Type B pancreatic cell (in vitro differentiated cells): ENCODE data around the gene NUBPL. TPM values are rescaled to one million over a fixed set of nuclear protein-coding genes. Genes with fewer than 3 reads are reported as not detected.
A peak's percentile ranks its signal among the peaks of the same experiment; 100 is the strongest.
"Not testable (repeated sequence)": the region's sequence is repeated elsewhere in the genome, so short reads cannot be mapped to it uniquely, and the experiment has no call there.

Source experiments
- DNase-seq: peaks from one replicate; pipeline ENCODE4 v3.0.0; 2021; ENCODE audit warnings: mixed read lengths; ENCODE audit not compliant: unreplicated experiment; ENCODE audit errors: extremely low spot score
- H3K27ac Mint-ChIP-seq: 2 replicates; pipeline ENCODE4 v1.8.0; 2021; ENCODE audit warnings: mild to moderate bottlenecking, mixed read lengths
- H3K27me3 Mint-ChIP-seq: 2 replicates; pipeline ENCODE4 v1.8.0; 2021; ENCODE audit warnings: mixed read lengths
- H3K36me3 Mint-ChIP-seq: 2 replicates; pipeline ENCODE4 v1.8.0; 2021; ENCODE audit warnings: mixed read lengths
- H3K4me1 Mint-ChIP-seq: one replicate; pipeline ENCODE4 v1.8.0; 2021; ENCODE audit warnings: mixed read lengths; ENCODE audit not compliant: unreplicated experiment
- H3K4me3 Mint-ChIP-seq: 2 replicates; pipeline ENCODE4 v1.8.0; 2021; ENCODE audit warnings: mild to moderate bottlenecking, mixed read lengths
- H3K9me3 Mint-ChIP-seq: 2 replicates; pipeline ENCODE4 v1.8.0; 2021; ENCODE audit warnings: mixed read lengths
- total RNA-seq: library from RNA; stranded (reverse); gene quantifications from 2 replicates; pipeline ENCODE4 v1.2.1, GENCODE V29; 2021; ENCODE audit warnings: low replicate concordance
- TF ChIP-seq, protein P1 (sequence below): fragments of 200-600 bp; sonication (generic); conservative IDR thresholded peaks from 2 replicates; pipeline ENCODE4 v1.5.0; 2021; ENCODE audit warnings: antibody characterized with exemption, mild to moderate bottlenecking

Gene NUBPL
- total RNA-seq, 1 donor from 2014 or later, result 16.5 TPM

DNA sequence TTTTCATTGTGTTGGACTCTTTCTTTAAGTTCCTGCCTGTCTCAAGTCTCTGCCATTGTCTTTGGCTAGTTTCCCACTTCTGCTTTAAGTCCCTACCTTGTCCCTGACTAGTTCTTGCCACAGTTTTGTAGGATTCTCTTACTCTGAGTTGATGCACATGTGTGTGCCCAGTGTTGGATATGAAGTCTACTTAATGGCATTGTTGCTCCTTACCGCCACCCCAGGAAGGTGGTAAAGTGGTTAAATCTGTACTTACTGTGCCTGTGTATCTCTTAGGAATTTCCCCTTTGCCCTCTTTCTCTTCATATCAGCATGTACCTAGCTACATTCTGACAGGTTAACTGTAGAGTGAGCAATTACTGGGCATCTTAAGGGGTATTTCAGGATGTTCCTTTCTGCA, 227.1 kb downstream of the NUBPL start:
- no peak for DNase-seq
- TF ChIP-seq, protein P1, sequence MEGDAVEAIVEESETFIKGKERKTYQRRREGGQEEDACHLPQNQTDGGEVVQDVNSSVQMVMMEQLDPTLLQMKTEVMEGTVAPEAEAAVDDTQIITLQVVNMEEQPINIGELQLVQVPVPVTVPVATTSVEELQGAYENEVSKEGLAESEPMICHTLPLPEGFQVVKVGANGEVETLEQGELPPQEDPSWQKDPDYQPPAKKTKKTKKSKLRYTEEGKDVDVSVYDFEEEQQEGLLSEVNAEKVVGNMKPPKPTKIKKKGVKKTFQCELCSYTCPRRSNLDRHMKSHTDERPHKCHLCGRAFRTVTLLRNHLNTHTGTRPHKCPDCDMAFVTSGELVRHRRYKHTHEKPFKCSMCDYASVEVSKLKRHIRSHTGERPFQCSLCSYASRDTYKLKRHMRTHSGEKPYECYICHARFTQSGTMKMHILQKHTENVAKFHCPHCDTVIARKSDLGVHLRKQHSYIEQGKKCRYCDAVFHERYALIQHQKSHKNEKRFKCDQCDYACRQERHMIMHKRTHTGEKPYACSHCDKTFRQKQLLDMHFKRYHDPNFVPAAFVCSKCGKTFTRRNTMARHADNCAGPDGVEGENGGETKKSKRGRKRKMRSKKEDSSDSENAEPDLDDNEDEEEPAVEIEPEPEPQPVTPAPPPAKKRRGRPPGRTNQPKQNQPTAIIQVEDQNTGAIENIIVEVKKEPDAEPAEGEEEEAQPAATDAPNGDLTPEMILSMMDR, result no peak
- Mint-ChIP-seq H3K4me3 (no peak overlapping the region), H3K4me1 (no peaks in the 10 kb centered on the region), H3K27ac (no peak overlapping the region), H3K27me3 (no peaks in the 10 kb centered on the region), H3K36me3 (no peaks in the 10 kb centered on the region), H3K9me3 (no peaks in the 10 kb centered on the region)

DNA sequence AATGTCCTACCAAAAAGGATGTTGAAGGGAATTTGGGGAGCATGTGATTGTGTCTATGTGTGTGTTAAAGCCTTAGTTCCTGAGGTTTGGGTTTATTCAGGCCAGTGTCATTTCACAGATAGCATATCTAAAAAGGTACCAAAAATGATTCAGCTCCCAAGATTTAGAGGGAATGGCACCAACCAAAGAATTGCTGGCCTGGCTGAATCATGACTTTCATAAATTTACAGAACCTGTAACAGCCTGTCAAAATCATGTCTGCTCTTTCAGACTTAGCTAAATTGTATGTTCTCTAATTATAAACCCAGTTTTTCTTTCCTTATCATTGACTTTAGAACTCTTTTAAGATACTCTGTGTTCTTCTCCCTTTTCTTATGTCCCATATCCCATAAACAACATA, 231.5 kb downstream of the NUBPL start:
- no peaks in the 10 kb centered on the region for H3K9me3 Mint-ChIP-seq
- DNase-seq, result no peak
- no peak overlapping the region for H3K4me3 Mint-ChIP-seq
- H3K36me3 Mint-ChIP-seq, result no peaks in the 10 kb centered on the region
- no peak overlapping the region for H3K27ac Mint-ChIP-seq
- H3K27me3 Mint-ChIP-seq, result no peaks in the 10 kb centered on the region
- H3K4me1 Mint-ChIP-seq, result no peaks in the 10 kb centered on the region
- TF ChIP-seq, protein P1, result no peak

DNA sequence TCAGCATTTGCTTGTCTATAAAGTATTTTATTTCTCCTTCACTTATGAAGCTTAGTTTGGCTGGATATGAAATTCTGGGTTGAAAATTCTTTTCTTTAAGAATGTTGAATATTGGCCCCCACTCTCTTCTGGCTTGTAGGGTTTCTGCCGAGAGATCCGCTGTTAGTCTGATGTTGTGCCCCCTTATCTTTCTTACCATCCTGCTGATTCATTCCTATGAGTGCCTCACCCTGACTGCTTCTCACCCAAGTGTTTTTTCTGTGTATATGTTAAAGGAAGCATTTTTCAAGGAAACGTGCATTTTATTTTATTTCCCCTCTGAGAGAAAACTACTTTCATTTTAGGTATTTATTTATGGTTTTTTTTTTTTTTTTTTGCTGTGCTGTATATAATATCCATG, 236.7 kb downstream of the NUBPL start:
- not testable (repeated sequence) for H3K4me3 Mint-ChIP-seq, H3K36me3 Mint-ChIP-seq, H3K27ac Mint-ChIP-seq, H3K4me1 Mint-ChIP-seq, H3K27me3 Mint-ChIP-seq, DNase-seq, H3K9me3 Mint-ChIP-seq

DNA sequence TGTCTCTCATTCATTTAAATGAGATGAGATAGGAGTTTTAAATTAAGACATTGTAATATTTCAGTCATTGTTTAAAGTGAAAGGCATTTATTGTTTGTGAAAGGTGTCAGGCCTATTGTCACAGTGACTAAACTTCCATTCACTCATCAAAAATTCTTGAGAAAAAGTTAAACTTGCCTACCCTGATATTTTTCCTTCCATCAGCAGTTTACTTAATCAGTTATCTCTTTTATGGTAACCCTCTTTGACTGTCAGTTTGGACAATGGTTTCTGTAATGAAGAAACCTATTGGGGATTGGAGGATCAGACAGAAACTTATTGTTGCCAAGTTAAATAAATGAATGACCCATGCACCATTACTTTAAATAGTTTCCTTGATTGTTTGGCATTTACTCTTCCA, 241.6 kb downstream of the NUBPL start:
- H3K27ac Mint-ChIP-seq, result no peak overlapping the region
- no peak for DNase-seq
- H3K27me3 Mint-ChIP-seq, result no peaks in the 10 kb centered on the region
- TF ChIP-seq, protein P1, result no peak
- no peaks in the 10 kb centered on the region for H3K9me3 Mint-ChIP-seq
- no peaks in the 10 kb centered on the region for H3K36me3 Mint-ChIP-seq
- H3K4me3 Mint-ChIP-seq, result no peak overlapping the region
- H3K4me1 Mint-ChIP-seq, result no peaks in the 10 kb centered on the region

DNA sequence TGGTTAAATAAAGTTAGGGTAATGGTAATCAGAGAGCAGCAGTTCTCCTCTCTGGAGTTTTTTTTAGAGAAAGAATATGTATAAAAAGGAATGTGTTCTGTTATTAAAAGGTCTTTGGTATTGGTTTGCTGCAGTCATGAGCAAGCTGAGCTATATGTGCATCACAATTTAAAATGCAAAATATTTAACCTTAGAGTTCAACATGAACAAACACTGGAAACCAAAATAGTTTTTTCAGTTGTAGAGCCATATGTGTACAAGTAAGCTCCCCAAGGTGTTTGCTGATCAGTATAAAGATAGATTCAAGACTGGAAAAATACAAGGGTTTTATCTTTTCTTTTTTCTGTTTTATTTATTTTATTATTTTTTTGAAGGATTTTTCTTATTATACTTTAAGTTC, 245.0 kb downstream of the NUBPL start:
- Mint-ChIP-seq H3K27ac (no peak overlapping the region), H3K4me3 (no peak overlapping the region), H3K27me3 (no peaks in the 10 kb centered on the region), H3K9me3 (peaks cover 3% of the 10 kb centered on the region), H3K4me1 (no peaks in the 10 kb centered on the region), H3K36me3 (peaks cover 6% of the 10 kb centered on the region)
- no peak for DNase-seq
- TF ChIP-seq, protein P1, result no peak

DNA sequence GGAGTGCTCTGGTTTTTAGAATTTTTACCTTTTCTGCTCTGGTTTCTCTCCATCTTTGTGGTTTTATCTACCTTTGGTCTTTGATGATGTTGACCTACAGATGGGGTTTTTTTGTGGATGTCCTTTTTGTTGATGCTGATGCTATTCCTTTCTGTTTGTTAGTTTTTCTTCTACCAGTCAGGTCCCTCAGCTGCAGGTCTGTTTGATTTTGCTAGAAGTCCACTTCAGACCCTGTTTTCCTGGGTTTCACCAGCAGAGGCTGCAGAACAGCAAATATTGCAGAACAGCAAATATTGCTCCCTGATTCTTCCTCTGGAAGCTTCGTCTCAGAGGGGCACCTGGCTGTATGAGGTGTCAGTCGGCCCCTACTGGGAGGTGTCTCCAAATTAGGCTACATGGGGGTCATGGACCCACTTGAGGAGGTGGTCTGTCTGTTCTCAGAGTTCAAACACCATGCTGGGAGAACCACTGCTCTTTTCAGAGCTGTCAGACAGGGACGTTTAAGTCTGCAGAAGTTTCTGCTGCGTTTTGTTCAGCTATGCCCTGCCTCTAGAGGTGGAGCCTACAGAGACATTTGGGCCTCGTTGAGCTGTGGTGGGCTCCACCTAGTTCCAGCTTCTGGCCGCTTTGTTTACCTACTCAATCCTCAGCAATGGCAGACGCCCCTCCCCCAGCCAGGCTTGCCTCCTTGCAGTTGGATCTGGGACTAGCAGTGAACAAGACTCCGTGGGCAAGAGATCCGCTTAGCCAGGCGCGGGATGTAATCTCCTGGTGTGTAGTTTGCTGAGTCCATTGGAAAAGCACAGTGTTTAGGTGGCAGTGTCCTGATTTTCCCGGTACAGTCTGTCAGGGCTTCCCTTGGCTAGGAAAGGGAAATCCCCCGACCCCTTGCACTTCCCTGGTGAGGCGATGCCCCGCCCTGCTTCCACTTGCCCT, 250.8 kb downstream of the NUBPL start:
- not testable (repeated sequence) for H3K27me3 Mint-ChIP-seq, H3K4me1 Mint-ChIP-seq, H3K27ac Mint-ChIP-seq, H3K4me3 Mint-ChIP-seq, DNase-seq
- H3K9me3 Mint-ChIP-seq, result peaks cover 19% of the 10 kb centered on the region
- H3K36me3 Mint-ChIP-seq, result peaks cover 12% of the 10 kb centered on the region

DNA sequence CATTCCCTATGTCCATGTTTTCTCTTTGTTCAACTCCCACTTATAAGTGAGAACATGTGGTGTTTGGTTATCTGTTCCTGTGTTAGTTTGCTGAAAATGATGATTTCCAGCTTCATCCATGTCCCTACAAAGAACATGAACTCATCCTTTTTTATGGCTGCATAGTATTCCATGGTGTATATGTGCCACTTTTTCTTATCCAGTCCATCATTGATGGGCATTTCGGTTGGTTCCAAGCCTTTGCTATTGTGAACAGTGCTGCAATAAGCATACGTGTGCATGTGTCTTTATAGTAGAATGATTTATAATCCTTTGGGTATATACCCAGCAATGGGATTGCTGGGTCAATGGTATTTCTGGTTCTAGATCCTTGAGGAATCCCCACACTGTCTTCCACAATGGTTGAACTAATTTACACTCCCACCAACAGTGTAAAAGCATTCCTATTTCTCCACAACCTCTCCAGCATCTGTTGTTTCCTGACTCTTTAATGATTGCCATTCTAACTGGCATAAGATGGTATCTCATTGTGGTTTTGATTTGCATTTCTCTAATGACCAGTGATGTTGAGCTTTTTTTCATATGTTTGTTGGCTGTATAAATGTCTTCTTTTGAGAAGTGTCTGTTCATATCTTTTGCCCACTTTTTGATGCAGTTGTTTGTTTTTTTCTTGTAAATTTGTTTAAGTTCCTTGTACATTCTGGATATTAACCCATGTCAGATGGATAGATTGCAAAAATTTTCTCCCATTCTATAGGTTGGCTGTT, 252.7 kb downstream of the NUBPL start:
- not testable (repeated sequence) for H3K4me3 Mint-ChIP-seq, H3K4me1 Mint-ChIP-seq, DNase-seq, H3K27me3 Mint-ChIP-seq
- Mint-ChIP-seq H3K27ac (peak overlapping the region; percentile 61), H3K36me3 (peaks cover 20% of the 10 kb centered on the region), H3K9me3 (peaks cover 21% of the 10 kb centered on the region)
